Renal pelvis (tissue), 4 donors: Measurements from ENCODE around the gene COL20A1. TPM values are rescaled to one million over a fixed set of nuclear protein-coding genes. Genes with fewer than 3 reads are reported as not detected.
"Not testable (repeated sequence)": the region's sequence is repeated elsewhere in the genome, so short reads cannot be mapped to it uniquely, and the experiment has no call there.

Experiments
- DNase-seq: peaks from one replicate; pipeline ENCODE4 v3.0.0-alpha.2; 2013
- polyA plus RNA-seq, 3 donors: library from polyadenylated mRNA; unstranded; fragments of 120-200 nt; gene quantifications; one replicate each; pipeline ENCODE4 v1.2.1, GENCODE V29; 2013; ENCODE audit not compliant: insufficient read length in 3 of 3

Gene COL20A1
- polyA plus RNA-seq, 3 donors: 0.95 to 1.2 (median 1.1) TPM

DNA sequence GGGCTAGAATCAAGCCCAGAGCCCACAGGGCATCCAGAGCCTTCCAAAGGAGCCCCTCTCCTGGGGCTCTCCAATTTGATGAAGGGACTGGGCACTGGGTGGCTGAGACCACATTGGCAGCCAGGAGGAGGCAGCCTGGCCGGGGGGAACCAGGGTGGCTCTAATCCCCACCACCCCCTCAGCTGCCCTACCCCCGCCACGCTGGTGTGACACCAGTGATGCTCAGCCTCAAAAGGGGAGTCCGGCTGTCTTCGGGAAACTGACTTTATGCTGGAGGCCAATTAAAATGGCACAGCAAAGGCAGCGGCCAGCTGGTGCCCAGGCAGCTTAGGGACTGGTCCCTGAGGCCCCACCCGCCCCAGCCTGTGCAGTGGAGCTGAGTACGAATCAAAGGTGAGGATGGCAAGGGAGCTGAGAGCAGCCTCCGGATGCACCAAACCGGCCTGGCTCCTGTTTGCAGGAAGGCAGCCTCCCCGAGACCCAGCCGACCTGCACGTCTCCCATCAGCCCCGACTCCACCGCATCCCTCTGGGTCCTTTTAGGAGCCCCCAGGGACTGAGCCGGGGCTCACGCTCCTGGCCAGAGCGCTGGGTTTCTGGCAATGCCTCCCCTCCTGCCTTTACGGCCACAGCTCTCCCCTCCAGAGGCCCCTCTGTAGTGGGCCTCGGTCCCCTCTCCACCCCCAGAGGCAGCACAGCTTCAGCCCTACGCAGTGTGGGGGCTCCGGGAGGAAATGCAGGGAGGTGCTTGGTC is 39.7 kb downstream of the COL20A1 start:
- no peak for DNase-seq

DNA sequence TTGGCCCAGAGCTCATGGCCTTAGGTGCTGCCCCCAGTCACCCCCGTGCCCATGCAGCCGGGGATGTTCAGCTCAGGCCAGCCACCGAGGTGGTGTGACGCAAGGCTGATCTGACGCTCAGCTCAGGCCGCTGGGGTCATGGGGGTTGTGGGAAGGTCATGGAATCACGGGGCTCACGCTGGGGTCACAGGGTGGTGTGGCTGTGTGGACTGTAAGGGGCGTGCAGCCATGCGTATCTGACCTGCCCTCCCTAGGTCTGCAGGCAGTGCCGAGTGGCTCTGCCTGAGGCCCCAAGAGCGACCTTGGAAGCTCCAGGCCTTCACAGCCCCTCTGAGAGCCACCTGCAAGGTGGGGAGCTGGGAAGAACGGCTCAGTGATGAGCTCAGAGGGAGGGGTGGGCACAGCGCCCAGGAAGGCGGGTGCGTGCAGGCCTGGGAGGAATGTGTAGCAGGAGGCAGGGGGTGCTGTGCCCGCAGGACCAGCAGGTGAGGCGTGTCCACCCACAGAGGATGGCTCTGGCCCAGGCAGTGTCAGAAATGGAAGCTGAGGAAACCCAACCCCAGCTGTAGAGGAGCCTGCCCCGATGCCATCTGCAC is 40.4 kb downstream of the COL20A1 start:
- no peak for DNase-seq

GRCh38 chr20:63334356-63334755 is 41.4 kb downstream of the COL20A1 start:
- no peak for DNase-seq

DNA sequence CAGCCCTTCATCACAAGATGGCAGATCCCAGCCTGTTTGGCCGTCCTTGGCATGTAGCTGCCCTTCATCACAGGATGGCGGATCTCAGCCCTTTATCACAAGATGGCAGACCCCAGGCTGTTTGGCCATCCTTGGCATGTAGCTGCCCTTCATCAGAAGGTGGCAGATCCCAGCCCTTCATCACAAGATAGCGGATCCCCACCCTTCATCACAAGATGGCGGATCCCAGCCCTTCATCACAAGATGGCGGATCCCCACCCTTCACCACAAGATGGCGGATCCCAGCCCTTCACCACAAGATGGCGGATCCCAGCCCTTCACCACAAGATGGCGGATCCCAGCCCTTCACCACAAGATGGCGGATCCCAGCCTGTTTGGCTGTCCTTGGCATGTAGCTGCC is 42.1 kb downstream of the COL20A1 start:
- DNase-seq: not testable (repeated sequence)

- no peak for DNase-seq
Measured at GRCh38 chr20:63335711-63336110, 42.7 kb downstream of the COL20A1 start.

GRCh38 chr20:63336232-63336752 is 43.3 kb downstream of the COL20A1 start:
- DNase-seq: no peak

- DNase-seq: no peak
Measured at GRCh38 chr20:63337786-63338420, 44.9 kb downstream of the COL20A1 start.

DNA sequence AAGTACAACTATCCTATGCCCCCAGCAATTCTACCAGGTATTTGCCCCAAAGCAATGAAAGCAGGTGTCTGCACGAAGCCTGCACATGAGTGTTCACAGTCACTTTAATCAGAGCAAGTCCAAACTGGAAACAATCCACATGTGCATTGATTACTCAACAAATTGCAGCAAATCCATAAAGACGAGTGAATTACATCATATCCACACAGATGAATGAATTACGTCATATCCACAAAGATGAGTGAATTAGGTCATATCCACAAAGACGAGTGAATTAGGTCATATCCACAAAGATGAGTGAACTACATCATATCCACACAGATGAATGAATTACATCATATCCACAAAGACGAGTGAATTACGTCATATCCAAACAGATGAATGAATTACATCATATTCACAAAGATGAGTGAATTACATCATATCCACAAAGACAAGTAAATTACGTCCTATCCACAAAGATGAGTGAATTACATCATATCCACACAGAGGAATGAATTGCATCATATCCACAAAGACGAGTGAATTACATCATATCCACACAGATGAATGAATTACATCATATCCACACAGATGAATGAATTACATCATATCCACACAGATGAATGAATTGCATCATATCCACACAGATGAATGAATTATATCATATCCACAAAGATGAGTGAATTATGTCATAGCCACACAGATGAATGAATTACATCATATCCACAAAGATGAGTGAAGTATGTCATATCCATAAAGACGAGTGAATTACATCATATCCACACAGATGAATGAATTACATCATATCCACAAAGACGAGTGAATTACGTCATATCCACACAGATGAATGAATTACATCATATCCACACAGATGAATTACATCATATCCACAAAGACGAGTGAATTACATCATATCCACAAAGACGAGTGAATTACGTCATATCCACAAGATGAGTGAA is 46.4 kb downstream of the COL20A1 start:
- not testable (repeated sequence) for DNase-seq

DNA sequence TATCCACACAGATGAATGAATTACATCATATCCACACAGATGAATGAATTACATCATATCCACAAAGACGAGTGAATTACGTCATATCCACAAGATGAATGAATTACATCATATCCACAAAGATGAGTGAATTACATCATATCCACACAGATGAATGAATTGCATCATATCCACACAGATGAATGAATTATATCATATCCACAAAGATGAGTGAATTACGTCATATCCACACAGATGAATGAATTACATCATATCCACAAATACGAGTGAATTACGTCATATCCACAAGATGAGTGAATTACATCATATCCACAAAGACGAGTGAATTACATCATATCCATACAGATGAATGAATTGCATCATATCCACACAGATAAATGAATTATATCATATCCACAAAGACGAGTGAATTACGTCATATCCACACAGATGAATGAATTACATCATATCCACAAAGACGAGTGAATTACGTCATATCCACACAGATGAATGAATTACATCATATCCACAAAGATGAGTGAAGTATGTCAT is 47.2 kb downstream of the COL20A1 start:
- not testable (repeated sequence) for DNase-seq

DNA sequence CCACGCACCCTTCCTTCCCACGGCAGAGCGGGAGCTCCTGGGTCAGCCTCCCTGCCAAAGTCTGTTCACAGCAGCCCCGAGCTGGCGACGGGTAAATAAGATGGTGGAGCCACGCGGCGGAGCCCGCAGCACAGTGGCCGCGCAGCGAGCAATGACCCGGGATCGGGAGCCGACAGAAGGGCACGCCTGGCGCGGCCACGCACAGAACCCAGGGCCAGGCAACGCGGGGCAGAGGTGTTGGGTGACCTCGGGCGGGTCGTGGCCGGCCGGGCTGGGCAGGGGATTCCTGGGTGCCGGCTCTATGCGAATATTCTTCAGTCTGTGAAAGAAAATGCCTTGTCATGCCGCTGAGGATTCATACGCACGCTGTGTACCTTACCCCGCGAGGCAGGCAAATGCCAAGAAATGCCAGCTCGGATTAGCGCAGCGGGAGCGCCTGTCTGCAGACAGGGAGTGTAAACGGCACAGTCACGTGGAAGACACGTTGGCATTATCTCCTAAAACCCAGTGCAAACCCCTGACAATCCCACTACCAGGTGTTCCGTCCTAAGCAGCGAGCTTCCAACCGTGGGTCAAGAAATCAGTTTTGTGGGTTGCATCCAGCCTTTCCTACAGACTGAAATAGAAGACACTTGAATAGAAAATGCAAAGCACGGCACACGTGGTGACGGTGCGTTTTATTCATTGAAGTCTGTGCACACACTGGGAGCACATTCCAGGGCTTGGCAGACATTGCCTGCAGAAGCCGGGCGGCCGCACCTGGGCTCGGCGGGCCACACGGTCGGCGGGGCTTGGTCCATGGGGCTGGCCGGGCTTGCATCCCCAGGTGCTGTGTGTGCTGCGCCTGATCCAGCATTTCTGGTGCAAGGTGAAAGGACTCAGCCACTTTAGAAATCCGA is 49.8 kb downstream of the COL20A1 start:
- DNase-seq: no peak

DNA sequence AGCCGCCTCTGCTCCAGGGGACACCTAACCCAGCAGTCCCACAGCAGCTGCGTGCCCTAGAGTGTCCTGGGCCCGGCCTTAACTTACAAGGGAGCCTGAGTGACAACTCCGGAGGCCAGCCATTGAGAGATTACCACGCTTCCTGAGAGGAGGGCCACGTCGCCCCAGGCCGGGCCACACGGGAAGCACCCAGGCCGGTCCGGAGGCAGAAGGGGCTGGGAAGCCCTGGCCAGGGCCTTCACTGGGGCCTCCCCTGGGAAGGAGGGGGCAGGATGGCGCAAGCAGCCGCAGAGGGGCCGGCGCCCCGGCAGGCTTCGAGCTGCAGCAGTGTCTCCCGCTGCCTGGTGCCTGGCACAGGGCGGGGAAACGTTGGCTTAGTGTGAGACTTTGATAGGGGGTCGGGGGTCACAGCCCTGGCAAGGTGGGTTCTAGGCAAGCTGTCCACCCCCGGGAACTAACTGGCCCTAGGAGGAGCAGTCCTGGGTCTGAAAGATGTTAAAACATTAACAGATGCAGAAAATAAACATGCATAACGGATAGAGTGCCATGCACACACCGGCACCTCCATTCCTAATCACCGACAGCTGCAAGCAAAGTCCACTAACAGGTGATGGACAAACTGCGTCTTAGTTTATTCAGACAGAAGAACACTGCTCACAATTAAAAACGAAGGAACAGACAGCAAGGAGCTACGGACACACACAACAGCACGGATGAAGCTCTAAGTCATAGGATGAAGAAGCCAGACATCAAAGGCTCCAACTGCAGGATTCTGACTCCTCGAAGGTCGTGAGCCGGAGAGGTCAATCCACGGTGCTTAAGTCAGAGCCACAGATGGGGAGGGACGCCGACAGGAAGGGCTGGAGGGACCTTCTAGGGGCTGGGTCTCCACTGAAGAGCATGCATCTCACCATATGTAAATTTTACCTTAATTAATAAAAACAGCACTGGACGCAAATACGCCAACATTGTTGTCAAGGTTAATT is 50.8 kb downstream of the COL20A1 start:
- no peak for DNase-seq

DNA sequence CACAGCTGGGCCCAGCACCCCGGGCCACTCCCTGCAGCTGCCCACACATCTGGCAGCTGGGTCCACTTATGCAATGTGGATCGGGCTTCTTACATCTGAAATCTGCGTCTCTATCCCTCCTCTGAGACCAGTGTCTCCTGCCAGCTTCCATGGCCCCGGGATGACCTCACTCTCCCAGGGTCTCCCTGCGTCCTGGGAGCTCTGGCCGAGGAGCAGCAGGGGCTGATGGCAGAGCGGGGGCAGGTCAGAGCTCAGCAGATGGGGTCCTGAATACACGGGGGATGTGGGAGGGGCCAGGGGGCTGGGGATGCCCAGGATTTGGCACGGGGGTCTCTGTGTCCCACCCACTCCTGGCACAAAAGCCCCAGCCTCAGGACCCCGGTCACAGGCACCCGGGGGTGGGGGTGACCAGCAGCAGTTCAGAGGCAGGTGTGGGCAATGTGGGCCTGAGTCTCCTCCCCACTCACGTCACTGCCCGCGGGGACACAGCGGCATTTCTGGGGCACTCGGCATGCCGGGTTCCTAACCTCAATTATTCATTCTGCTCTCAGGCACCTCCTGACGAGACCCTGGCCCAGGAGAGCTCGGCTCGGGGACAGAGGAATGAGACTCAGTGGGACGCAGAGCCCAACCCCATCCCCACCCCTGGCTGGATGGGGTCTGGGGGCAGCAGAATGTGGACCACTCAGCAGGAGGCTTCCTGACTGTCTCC is 51.8 kb downstream of the COL20A1 start:
- DNase-seq: no peak

GRCh38 chr20:63345328-63346100 is 52.5 kb downstream of the COL20A1 start:
- no peak for DNase-seq

- no peak for DNase-seq
Measured at GRCh38 chr20:63346131-63347080, 53.4 kb downstream of the COL20A1 start.

DNA sequence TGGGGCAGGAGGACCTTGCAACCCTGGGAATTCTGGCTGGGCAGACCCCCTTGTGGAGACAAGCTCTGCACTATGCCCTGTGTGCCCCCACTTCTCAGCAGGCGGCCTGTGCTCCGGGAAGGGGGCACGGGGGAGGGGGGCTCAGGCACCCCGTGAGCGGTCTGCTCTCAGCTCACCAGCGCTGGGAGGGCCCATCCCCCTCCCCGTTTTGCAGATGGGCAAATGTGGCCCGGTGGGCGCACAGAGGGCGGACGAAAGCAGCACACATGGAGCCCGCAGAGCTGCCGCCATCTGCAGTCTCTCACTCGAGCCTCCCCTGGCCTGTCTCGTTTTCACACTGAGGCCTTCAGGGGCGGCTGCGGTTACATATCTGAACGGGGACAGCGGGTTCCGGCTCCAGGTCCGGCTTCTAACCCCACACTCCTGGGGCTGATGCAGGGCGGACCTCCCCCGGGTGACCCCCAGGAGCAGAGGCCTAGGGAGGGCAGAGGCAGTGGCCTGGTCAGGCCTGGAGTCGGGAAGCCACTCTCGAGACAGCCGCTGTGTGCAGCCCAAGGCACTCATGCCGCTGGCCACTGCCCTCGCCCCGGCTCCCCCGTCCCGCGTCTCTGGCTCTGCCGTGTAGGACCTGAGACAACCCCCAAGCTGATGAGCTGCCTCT is 54.2 kb downstream of the COL20A1 start:
- DNase-seq: no peak
